Measurements from ENCODE around the gene C4B.
"Not testable (repeated sequence)": the region's sequence is repeated elsewhere in the genome, so short reads cannot be mapped to it uniquely, and the experiment has no call there.

C4B gene

GRCh38 chr6:32014547-32014946 lies at the start of gene C4B:
Gene C4B, plus strand, starts transcription at chr6:32014795. Its CDS starts 51 bp downstream, at chr6:32014846.
- DNase-seq: not testable (repeated sequence)

- DNase-seq: no peak
These were observed 48.9 kb upstream of the C4B start for GRCh38 chr6:31965700-31966099.

GRCh38 chr6:31966506-31966905 lies 48.1 kb upstream of the C4B start:
- no peak for DNase-seq

- DNase-seq: no peak
These were observed 47.3 kb upstream of the C4B start for GRCh38 chr6:31966997-31967925.

- no peak for DNase-seq
These were observed 46.7 kb upstream of the C4B start for GRCh38 chr6:31967926-31968320.

- DNase-seq: no peak
These were observed 46.3 kb upstream of the C4B start for GRCh38 chr6:31968326-31968725.

- DNase-seq: no peak
These were observed 45.5 kb upstream of the C4B start for GRCh38 chr6:31968791-31969711.

GRCh38 chr6:31969712-31970603 lies 44.6 kb upstream of the C4B start:
- no peak for DNase-seq

GRCh38 chr6:31970604-31971271 lies 43.9 kb upstream of the C4B start:
- DNase-seq: peak; percentile 78

- DNase-seq: no peak
These were observed 43.2 kb upstream of the C4B start for GRCh38 chr6:31971279-31971992.

GRCh38 chr6:31971993-31972708 lies 42.4 kb upstream of the C4B start, which contains the start of gene DXO:
Gene DXO, minus strand, starts transcription at chr6:31972138. Its CDS starts 463 bp downstream, at chr6:31971675.
- DNase-seq: peak; percentile 100

GRCh38 chr6:31972709-31973350 lies 41.8 kb upstream of the C4B start:
- DNase-seq: no peak

- DNase-seq: not testable (repeated sequence)
These were observed 38.5 kb upstream of the C4B start for GRCh38 chr6:31976065-31976464.

GRCh38 chr6:31977816-31978431 lies 36.7 kb upstream of the C4B start:
- no peak for DNase-seq

- DNase-seq: no peak
These were observed 35.8 kb upstream of the C4B start for GRCh38 chr6:31978831-31979230.

- DNase-seq: no peak
These were observed 35.2 kb upstream of the C4B start for GRCh38 chr6:31979238-31979898.

- DNase-seq: not testable (repeated sequence)
These were observed 34.3 kb upstream of the C4B start for GRCh38 chr6:31980195-31980876.

- not testable (repeated sequence) for DNase-seq
These were observed 33.6 kb upstream of the C4B start for GRCh38 chr6:31980998-31981397.

All from DMS79 (cell line).